SK-N-MC (cell line): Measurements from ENCODE around the gene SDF2.

ENCODE experiments used
- EZH2 ChIP-seq: fragments of 200-600 bp; sonication (generic); IDR thresholded peaks from one replicate; pipeline ENCODE4 v1.6.1; 2017; ENCODE audit warnings: antibody characterized with exemption
- FOXP2 ChIP-seq: optimal IDR thresholded peaks from 2 replicates; pipeline ENCODE3; 2011; ENCODE audit warnings: mild to moderate bottlenecking, moderate library complexity; ENCODE audit not compliant: insufficient read depth; ENCODE audit errors: extremely low read length, control extremely low read depth

DNA sequence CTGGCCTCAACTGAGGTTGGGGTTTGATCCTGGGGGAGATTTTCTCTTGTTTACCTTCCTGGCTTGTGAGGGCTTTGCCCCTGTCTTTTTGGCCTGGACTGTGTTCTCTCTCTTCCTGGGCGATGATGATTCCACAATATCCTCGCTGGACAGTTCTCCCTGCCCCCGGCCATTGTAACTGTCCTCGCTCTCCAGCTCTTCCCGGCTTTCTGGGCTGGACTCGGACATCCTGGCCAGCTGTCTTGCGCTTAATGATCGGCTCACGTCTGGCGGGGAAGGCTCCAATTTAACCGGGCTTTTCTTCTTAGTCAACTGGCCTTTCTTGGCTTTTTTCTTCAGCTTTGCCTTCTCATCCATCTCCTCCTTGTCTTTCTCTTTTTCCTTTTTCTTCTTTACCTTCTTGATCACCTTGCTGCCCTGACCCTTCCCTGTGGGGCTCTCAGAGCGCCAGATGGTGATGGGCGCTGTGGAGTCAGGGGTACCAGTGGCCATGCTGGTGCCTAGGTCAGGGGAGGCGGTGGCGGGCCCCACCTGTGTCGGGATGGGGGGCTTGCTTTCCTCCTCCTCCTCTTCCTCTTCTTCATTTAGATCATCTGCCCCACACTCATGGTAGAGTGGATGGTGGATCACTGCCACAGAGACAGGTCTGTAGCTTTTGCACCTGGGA, 42.0 kb upstream of the SDF2 start:
- TF ChIP-seq EZH2 (no peak), FOXP2 (no peak)
